HEK293 (cell line): ENCODE results near the gene CAMK2B.

Experiments
- FEZF1 ChIP-seq: fragments of 450-650 bp; formaldehyde crosslinking; IDR thresholded peaks from 2 replicates; pipeline ENCODE4 v1.5.1; 2016; ENCODE audit warnings: missing biosample characterization, missing genetic modification characterization
- GFI1B ChIP-seq: fragments of 450-650 bp; formaldehyde crosslinking; IDR thresholded peaks from 2 replicates; pipeline ENCODE4 v1.5.1; 2016; ENCODE audit warnings: missing biosample characterization, missing genetic modification characterization
- GLIS2 ChIP-seq: fragments of 450-650 bp; formaldehyde crosslinking; IDR thresholded peaks from 2 replicates; pipeline ENCODE4 v1.5.1; 2016; ENCODE audit warnings: missing biosample characterization, missing genetic modification characterization
- KLF8 ChIP-seq: fragments of 450-650 bp; formaldehyde crosslinking; IDR thresholded peaks from 2 replicates; pipeline ENCODE4 v1.5.1; 2016; ENCODE audit warnings: missing biosample characterization, missing genetic modification characterization
- ZBTB21 ChIP-seq: fragments of 450-650 bp; formaldehyde crosslinking; IDR thresholded peaks from 2 replicates; pipeline ENCODE4 v1.5.1; 2017; ENCODE audit warnings: missing biosample characterization, missing genetic modification characterization
- ZBTB8A ChIP-seq: fragments of 450-650 bp; formaldehyde crosslinking; IDR thresholded peaks from 2 replicates; pipeline ENCODE4 v1.5.1; 2016; ENCODE audit warnings: missing biosample characterization, missing genetic modification characterization
- ZNF629 ChIP-seq: fragments of 450-650 bp; formaldehyde crosslinking; IDR thresholded peaks from 2 replicates; pipeline ENCODE4 v1.5.1; 2017; ENCODE audit warnings: missing biosample characterization, missing genetic modification characterization
- TF ChIP-seq, protein P1 (sequence below): fragments of 450-650 bp; formaldehyde crosslinking; IDR thresholded peaks from 2 replicates; pipeline ENCODE4 v1.5.1; 2016; ENCODE audit warnings: missing biosample characterization, missing genetic modification characterization
- TF ChIP-seq, protein P2 (sequence below): fragments of 450-650 bp; formaldehyde crosslinking; IDR thresholded peaks from 2 replicates; pipeline ENCODE4 v1.5.1; 2016; ENCODE audit warnings: missing biosample characterization, missing genetic modification characterization, borderline replicate concordance
- TF ChIP-seq, protein P3 (sequence below): fragments of 450-650 bp; formaldehyde crosslinking; IDR thresholded peaks from 2 replicates; pipeline ENCODE4 v1.5.1; 2016; ENCODE audit warnings: missing biosample characterization, missing genetic modification characterization

DNA sequence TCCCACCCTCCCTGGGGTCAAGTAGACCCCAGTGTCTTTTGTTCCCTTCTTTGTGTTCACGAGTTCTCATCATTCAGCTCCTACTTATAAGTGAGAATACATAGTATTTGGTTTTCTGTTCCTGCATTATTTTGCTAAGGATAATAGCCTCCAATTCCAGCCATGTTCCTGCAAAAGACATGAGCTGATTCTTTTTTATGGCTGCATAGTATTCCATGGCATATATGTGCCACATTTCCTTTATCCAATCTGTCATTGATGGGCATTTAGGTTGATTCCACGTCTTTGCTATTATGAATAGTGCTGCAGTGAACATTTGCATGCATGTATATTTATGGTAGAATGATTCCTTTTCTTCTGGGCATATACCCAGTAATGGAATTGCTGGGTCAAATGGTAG is 28.3 kb upstream of the CAMK2B start:
- TF ChIP-seq, protein P1, sequence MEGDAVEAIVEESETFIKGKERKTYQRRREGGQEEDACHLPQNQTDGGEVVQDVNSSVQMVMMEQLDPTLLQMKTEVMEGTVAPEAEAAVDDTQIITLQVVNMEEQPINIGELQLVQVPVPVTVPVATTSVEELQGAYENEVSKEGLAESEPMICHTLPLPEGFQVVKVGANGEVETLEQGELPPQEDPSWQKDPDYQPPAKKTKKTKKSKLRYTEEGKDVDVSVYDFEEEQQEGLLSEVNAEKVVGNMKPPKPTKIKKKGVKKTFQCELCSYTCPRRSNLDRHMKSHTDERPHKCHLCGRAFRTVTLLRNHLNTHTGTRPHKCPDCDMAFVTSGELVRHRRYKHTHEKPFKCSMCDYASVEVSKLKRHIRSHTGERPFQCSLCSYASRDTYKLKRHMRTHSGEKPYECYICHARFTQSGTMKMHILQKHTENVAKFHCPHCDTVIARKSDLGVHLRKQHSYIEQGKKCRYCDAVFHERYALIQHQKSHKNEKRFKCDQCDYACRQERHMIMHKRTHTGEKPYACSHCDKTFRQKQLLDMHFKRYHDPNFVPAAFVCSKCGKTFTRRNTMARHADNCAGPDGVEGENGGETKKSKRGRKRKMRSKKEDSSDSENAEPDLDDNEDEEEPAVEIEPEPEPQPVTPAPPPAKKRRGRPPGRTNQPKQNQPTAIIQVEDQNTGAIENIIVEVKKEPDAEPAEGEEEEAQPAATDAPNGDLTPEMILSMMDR = no peak
- TF ChIP-seq ZNF629 (tag by site-specific recombination) = no peak
- TF ChIP-seq ZBTB8A (tag by site-specific recombination) = no peak
- no peak for TF ChIP-seq KLF8 (tag by site-specific recombination)
- TF ChIP-seq, protein P2, sequence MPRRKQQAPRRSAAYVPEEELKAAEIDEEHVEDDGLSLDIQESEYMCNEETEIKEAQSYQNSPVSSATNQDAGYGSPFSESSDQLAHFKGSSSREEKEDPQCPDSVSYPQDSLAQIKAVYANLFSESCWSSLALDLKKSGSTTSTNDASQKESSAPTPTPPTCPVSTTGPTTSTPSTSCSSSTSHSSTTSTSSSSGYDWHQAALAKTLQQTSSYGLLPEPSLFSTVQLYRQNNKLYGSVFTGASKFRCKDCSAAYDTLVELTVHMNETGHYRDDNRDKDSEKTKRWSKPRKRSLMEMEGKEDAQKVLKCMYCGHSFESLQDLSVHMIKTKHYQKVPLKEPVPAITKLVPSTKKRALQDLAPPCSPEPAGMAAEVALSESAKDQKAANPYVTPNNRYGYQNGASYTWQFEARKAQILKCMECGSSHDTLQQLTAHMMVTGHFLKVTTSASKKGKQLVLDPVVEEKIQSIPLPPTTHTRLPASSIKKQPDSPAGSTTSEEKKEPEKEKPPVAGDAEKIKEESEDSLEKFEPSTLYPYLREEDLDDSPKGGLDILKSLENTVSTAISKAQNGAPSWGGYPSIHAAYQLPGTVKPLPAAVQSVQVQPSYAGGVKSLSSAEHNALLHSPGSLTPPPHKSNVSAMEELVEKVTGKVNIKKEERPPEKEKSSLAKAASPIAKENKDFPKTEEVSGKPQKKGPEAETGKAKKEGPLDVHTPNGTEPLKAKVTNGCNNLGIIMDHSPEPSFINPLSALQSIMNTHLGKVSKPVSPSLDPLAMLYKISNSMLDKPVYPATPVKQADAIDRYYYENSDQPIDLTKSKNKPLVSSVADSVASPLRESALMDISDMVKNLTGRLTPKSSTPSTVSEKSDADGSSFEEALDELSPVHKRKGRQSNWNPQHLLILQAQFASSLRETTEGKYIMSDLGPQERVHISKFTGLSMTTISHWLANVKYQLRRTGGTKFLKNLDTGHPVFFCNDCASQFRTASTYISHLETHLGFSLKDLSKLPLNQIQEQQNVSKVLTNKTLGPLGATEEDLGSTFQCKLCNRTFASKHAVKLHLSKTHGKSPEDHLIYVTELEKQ (tag by site-specific recombination) = no peak
- no peak for TF ChIP-seq FEZF1
- TF ChIP-seq ZBTB21 = no peak
- no peak for TF ChIP-seq GFI1B (tag by site-specific recombination)
- TF ChIP-seq, protein P3, sequence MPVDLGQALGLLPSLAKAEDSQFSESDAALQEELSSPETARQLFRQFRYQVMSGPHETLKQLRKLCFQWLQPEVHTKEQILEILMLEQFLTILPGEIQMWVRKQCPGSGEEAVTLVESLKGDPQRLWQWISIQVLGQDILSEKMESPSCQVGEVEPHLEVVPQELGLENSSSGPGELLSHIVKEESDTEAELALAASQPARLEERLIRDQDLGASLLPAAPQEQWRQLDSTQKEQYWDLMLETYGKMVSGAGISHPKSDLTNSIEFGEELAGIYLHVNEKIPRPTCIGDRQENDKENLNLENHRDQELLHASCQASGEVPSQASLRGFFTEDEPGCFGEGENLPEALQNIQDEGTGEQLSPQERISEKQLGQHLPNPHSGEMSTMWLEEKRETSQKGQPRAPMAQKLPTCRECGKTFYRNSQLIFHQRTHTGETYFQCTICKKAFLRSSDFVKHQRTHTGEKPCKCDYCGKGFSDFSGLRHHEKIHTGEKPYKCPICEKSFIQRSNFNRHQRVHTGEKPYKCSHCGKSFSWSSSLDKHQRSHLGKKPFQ (tag by site-specific recombination) = no peak
- no peak for TF ChIP-seq GLIS2
